ENCODE results near the gene ARF1. TPM values are rescaled to one million over a fixed set of nuclear protein-coding genes. Genes with fewer than 3 reads are reported as not detected.
A peak's percentile ranks its signal among the peaks of the same experiment; 100 is the strongest.

The ARF1 gene
- total and polyA plus RNA-seq, 4 donors = 232 to 356 (median 320) TPM

- peak in 1 of 2 donors; percentile 36 for DNase-seq
- H3K27ac ChIP-seq (ENCODE audit: low read depth in 1 of 2, low read length in 2 of 2) = no peak overlapping the region
- WGBS, 2 donors = 89 to 90% methylated on average over 7 of the region's 7 CpGs
- intact Hi-C loops (cut with DNase I) = loop anchor here (2.0 to 10.0 kb wide), 3 partner anchors 291 to 735 kb away; no protein-coding TSS in a partner anchor
- H3K27me3 ChIP-seq (ENCODE audit: control insufficient read depth in 1 of 2, insufficient read depth in 2 of 2, low read length in 1 of 2) = no peaks in the 10 kb centered on the region
- H3K4me1 ChIP-seq (ENCODE audit: control insufficient read depth in 1 of 2, insufficient read depth in 2 of 2, low read length in 2 of 2) = peaks cover under 1 to 1% of the 10 kb centered on the region in 2 donors
- H3K4me3 ChIP-seq (ENCODE audit: low read length in 2 of 2) = no peak overlapping the region
- H3K9me3 ChIP-seq (ENCODE audit: control insufficient read depth, low read length) = no peaks in the 10 kb centered on the region
- no peak for ATAC-seq (ENCODE audit: low FRiP score)
- H3K36me3 ChIP-seq (ENCODE audit: control insufficient read depth in 1 of 2, insufficient read depth in 2 of 2, low read length in 1 of 2) = no peaks in the 10 kb centered on the region
These were observed 2.8 kb upstream of the ARF1 start for GRCh38 chr1:228079601-228080263.

GRCh38 chr1:228081144-228081543 is 1.4 kb upstream of the ARF1 start:
- WGBS, 2 donors = 82 to 85% methylated on average over 7 of the region's 7 CpGs
- H3K27ac ChIP-seq (ENCODE audit: low read depth in 1 of 2, low read length in 2 of 2) = no peak overlapping the region
- H3K36me3 ChIP-seq (ENCODE audit: control insufficient read depth in 1 of 2, insufficient read depth in 2 of 2, low read length in 1 of 2) = no peaks in the 10 kb centered on the region
- H3K27me3 ChIP-seq (ENCODE audit: control insufficient read depth in 1 of 2, insufficient read depth in 2 of 2, low read length in 1 of 2) = no peaks in the 10 kb centered on the region
- H3K4me1 ChIP-seq (ENCODE audit: control insufficient read depth in 1 of 2, insufficient read depth in 2 of 2, low read length in 2 of 2) = peaks cover 2 to 10% of the 10 kb centered on the region in 2 donors
- DNase-seq (peak; percentile 40 to 72), ATAC-seq (ENCODE audit: low FRiP score) (no peak)
- no peak overlapping the region for H3K4me3 ChIP-seq (ENCODE audit: low read length in 2 of 2)
- H3K9me3 ChIP-seq (ENCODE audit: control insufficient read depth, low read length) = no peaks in the 10 kb centered on the region
- intact Hi-C loops (cut with DNase I) = loop anchor here (2.0 to 10.0 kb wide), 3 partner anchors 292 to 736 kb away; no protein-coding TSS in a partner anchor

GRCh38 chr1:228081578-228082213 is 812 bp upstream of the ARF1 start:
- no peaks in the 10 kb centered on the region for H3K9me3 ChIP-seq (ENCODE audit: control insufficient read depth, low read length)
- H3K27me3 ChIP-seq (ENCODE audit: control insufficient read depth in 1 of 2, insufficient read depth in 2 of 2, low read length in 1 of 2) = no peaks in the 10 kb centered on the region
- H3K36me3 ChIP-seq (ENCODE audit: control insufficient read depth in 1 of 2, insufficient read depth in 2 of 2, low read length in 1 of 2) = no peaks in the 10 kb centered on the region
- H3K4me3 ChIP-seq (ENCODE audit: low read length in 2 of 2) = peak overlapping the region; percentile 46 to 74
- peaks cover 2 to 10% of the 10 kb centered on the region in 2 donors for H3K4me1 ChIP-seq (ENCODE audit: control insufficient read depth in 1 of 2, insufficient read depth in 2 of 2, low read length in 2 of 2)
- ATAC-seq (ENCODE audit: low FRiP score) = peak; percentile 23
- WGBS, 2 donors = 12% methylated on average over 31 of the region's 31 CpGs
- DNase-seq = peak; percentile 57 to 75
- no peak overlapping the region for H3K27ac ChIP-seq (ENCODE audit: low read depth in 1 of 2, low read length in 2 of 2)
- intact Hi-C loops (cut with DNase I) = loop anchor here (2.0 to 10.0 kb wide), 4 partner anchors 27 to 737 kb away; partner anchors contain the start of gene MRPL55 (in 1 of the 2)

- H3K4me1 ChIP-seq (ENCODE audit: control insufficient read depth in 1 of 2, insufficient read depth in 2 of 2, low read length in 2 of 2) = peaks cover 2 to 10% of the 10 kb centered on the region in 2 donors
- intact Hi-C loops (cut with DNase I) = loop anchor here (2.0 to 10.0 kb wide), 3 partner anchors 26 to 738 kb away; partner anchors contain the start of gene MRPL55 (in 1 of the 2)
These were observed 686 bp downstream of the ARF1 start for GRCh38 chr1:228082918-228083870.

GRCh38 chr1:228083871-228084278 is 1.4 kb downstream of the ARF1 start:
- intact Hi-C loops (cut with DNase I) = loop anchor here (2.0 to 10.0 kb wide), 3 partner anchors 25 to 739 kb away; partner anchors contain the start of gene MRPL55 (in 1 of the 2)
- H3K4me1 ChIP-seq (ENCODE audit: control insufficient read depth in 1 of 2, insufficient read depth in 2 of 2, low read length in 2 of 2) = peaks cover 2 to 12% of the 10 kb centered on the region in 2 donors
- 0% methylated on average over 17 of the region's 17 CpGs for WGBS, 2 donors

More at GRCh38 chr1:228082918-228083870, 686 bp downstream of the ARF1 start:
- 0% methylated on average over 66 to 79 of the region's 79 CpGs for WGBS, 2 donors
- ATAC-seq (ENCODE audit: low FRiP score) = peak; percentile 5
- DNase-seq = peak; percentile 82 to 86
- Histone ChIP-seq H3K9me3 (ENCODE audit: control insufficient read depth, low read length) (no peaks in the 10 kb centered on the region), H3K36me3 (ENCODE audit: control insufficient read depth in 1 of 2, insufficient read depth in 2 of 2, low read length in 1 of 2) (no peaks in the 10 kb centered on the region), H3K4me3 (ENCODE audit: low read length in 2 of 2) (peak overlapping the region; percentile 36 to 96), H3K27ac (ENCODE audit: low read depth in 1 of 2, low read length in 2 of 2) (peak overlapping the region; percentile 58 to 88), H3K27me3 (ENCODE audit: control insufficient read depth in 1 of 2, insufficient read depth in 2 of 2, low read length in 1 of 2) (no peaks in the 10 kb centered on the region)

GRCh38 chr1:228084325-228084724 is 1.8 kb downstream of the ARF1 start:
- Histone ChIP-seq H3K4me3 (ENCODE audit: low read length in 2 of 2) (peak overlapping the region; percentile 36 to 96), H3K27ac (ENCODE audit: low read depth in 1 of 2, low read length in 2 of 2) (no peak overlapping the region), H3K4me1 (ENCODE audit: control insufficient read depth in 1 of 2, insufficient read depth in 2 of 2, low read length in 2 of 2) (peaks cover 2 to 16% of the 10 kb centered on the region in 2 donors), H3K36me3 (ENCODE audit: control insufficient read depth in 1 of 2, insufficient read depth in 2 of 2, low read length in 1 of 2) (no peaks in the 10 kb centered on the region), H3K27me3 (ENCODE audit: control insufficient read depth in 1 of 2, insufficient read depth in 2 of 2, low read length in 1 of 2) (no peaks in the 10 kb centered on the region), H3K9me3 (ENCODE audit: control insufficient read depth, low read length) (no peaks in the 10 kb centered on the region)
- DNase-seq = no peak
- WGBS, 2 donors = 3 to 5% methylated on average over 3 of the region's 3 CpGs
- no peak for ATAC-seq (ENCODE audit: low FRiP score)
- intact Hi-C loops (cut with DNase I) = loop anchor here (5.0 to 10.0 kb wide), 2 partner anchors 297 to 740 kb away; no protein-coding TSS in a partner anchor

More at GRCh38 chr1:228083871-228084278, 1.4 kb downstream of the ARF1 start:
- Histone ChIP-seq H3K27ac (ENCODE audit: low read depth in 1 of 2, low read length in 2 of 2) (peak overlapping the region in 1 of 2 donors; percentile 88), H3K4me3 (ENCODE audit: low read length in 2 of 2) (peak overlapping the region; percentile 36 to 96), H3K27me3 (ENCODE audit: control insufficient read depth in 1 of 2, insufficient read depth in 2 of 2, low read length in 1 of 2) (no peaks in the 10 kb centered on the region), H3K9me3 (ENCODE audit: control insufficient read depth, low read length) (no peaks in the 10 kb centered on the region), H3K36me3 (ENCODE audit: control insufficient read depth in 1 of 2, insufficient read depth in 2 of 2, low read length in 1 of 2) (no peaks in the 10 kb centered on the region)
- peak; percentile 67 to 72 for DNase-seq
- ATAC-seq (ENCODE audit: low FRiP score) = no peak

GRCh38 chr1:228084797-228085196 is 2.3 kb downstream of the ARF1 start:
- H3K27ac ChIP-seq (ENCODE audit: low read depth in 1 of 2, low read length in 2 of 2) = no peak overlapping the region
- intact Hi-C loops (cut with DNase I) = loop anchor here (5.0 to 10.0 kb wide), 2 partner anchors 297 to 740 kb away; no protein-coding TSS in a partner anchor
- peak overlapping the region in 1 of 2 donors; percentile 96 for H3K4me3 ChIP-seq (ENCODE audit: low read length in 2 of 2)
- H3K9me3 ChIP-seq (ENCODE audit: control insufficient read depth, low read length) = no peaks in the 10 kb centered on the region
- H3K36me3 ChIP-seq (ENCODE audit: control insufficient read depth in 1 of 2, insufficient read depth in 2 of 2, low read length in 1 of 2) = no peaks in the 10 kb centered on the region
- no peaks in the 10 kb centered on the region for H3K27me3 ChIP-seq (ENCODE audit: control insufficient read depth in 1 of 2, insufficient read depth in 2 of 2, low read length in 1 of 2)
- WGBS, 2 donors = 30 to 44% methylated on average over 5 of the region's 5 CpGs
- DNase-seq (no peak), ATAC-seq (ENCODE audit: low FRiP score) (no peak)
- peaks cover 2 to 18% of the 10 kb centered on the region in 2 donors for H3K4me1 ChIP-seq (ENCODE audit: control insufficient read depth in 1 of 2, insufficient read depth in 2 of 2, low read length in 2 of 2)
